IPS-NIHi7 (cell line): Measurements from ENCODE around the gene TUBB4A.

ENCODE experiments used
- DNase-seq: peaks from one replicate; pipeline ENCODE4 v3.0.0; 2012; ENCODE audit warnings: mixed read lengths; ENCODE audit errors: extremely low spot score

Gene TUBB4A

GRCh38 chr19:6495947-6496346, 6.2 kb downstream of the TUBB4A start:
- DNase-seq = no peak

DNA sequence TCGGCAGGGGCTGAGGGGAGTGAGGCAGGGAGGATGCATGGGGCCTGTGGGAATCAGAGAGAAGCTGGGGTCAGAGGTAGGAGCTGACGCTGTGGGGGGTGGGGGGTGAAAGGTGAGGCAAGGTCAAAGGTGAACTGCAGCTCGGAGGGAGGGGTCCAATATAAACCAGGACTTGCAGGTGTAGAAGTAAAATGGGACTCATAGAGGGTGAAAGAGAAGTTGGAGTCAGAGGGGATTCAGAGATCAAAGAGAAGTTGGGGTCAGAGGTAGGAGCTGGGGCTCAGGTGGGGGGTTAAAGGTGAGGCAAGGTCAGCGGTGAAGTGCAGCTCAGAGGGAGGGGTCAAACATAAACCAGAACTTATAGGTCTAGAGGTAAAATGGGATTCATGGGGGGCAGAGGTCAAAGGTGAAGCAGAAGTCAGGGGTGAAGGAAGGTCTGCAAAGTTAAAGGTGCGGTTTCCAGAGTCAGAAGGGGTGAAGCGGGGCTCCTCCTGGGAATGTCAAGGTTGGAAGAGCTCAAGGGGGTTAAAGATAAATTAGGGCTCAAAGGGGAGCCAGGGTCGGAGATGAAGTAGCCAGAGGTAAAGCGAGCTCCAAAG, 7.6 kb downstream of the TUBB4A start:
- no peak for DNase-seq

DNA sequence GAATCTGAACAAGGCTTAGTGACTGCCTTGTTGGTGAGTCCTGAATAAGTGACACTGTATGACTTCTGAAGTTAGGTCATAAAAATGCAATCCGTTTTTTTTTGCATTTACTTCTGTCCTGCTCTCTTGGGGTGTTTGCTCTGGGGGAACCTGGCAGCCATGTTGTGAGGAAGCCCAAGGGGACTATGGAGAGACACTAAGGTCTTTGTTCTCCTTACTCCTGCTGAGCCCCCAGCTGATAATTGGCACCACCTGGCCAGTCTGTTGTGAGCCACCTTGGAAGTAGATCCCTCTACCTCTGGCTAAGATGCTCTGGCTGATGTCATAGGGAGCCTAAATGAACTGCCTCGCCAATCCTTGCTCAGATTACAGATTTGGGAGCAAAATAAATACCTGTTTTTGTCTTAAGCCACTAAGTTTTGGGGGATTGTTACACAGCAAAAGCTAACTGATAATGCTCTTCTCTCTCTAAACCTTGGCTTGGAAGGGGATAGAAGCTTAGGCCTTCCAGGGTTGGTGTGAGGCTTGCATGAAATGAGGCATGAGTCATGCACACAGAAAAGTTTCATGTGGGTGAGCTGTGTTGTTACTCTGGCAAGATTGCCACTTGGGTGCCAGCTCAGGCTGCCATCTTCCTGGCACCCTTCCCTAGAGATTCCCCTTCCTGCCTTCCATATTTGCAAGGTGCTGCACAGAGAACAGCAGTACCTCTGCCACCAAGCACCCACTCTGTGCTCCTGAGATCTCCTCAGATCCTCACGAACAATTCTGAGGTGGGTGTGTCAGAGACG, 10.1 kb downstream of the TUBB4A start:
- DNase-seq = no peak

GRCh38 chr19:6490134-6490533, 12.0 kb downstream of the TUBB4A start:
- no peak for DNase-seq

- no peak for DNase-seq
Measured at GRCh38 chr19:6489278-6490061, 12.6 kb downstream of the TUBB4A start.

DNA sequence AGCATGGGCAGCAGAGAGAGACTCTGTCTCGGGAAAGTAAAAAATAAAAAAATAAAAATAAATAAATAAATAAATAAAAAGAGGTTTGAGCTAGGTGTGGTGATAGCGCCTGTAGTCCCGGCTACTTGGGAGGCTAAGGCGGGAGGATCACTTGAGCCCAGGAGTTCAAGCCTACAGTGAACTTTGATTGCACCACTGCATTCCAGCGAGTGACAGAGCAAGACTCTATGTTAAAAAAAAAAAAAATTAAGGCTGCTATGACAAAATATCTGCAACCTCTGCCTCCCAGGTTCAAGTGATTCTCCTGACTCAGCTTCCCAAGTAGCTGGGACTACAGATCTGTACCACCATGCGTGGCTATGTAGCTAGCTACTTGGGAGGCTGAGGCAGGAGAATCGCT, 17.3 kb downstream of the TUBB4A start:
- no peak for DNase-seq

- DNase-seq = no peak
Measured at GRCh38 chr19:6484230-6484629, 17.9 kb downstream of the TUBB4A start.

- DNase-seq = no peak
Measured at GRCh38 chr19:6483235-6483634, 18.9 kb downstream of the TUBB4A start.

GRCh38 chr19:6482343-6482686, 19.8 kb downstream of the TUBB4A start:
- no peak for DNase-seq

GRCh38 chr19:6481541-6482342, 20.4 kb downstream of the TUBB4A start, which contains the start of gene DENND1C:
DENND1C (minus strand) TSS chr19:6481787; CDS start chr19:6481695, 92 bp downstream.
- no peak for DNase-seq

DNA sequence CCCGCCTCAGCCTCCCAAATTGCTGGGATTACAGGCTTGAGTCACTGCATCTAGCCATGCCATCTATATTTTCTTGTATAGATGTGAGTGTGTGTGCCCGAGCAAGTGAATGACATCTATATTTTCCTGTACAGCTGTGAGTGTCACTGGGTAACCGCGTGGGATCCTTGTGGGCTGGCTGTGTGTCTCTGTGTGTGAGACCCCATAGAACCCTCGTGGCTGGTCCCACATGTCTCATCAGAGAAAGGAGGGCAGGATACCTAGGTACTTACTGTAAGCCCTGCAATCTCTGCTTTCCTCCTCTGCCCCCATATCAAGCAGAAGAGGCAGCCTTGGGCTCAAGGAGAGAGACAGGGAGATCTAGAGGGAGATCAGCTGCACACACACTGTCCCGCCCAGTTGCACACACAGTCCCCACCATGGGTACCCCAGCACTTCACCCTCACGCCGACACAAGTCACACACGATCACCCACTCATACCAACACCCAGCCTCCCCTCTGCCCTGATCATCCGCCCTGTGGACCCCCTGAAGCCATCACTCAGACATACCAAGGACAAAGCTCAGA, 21.2 kb downstream of the TUBB4A start:
- DNase-seq = no peak

- no peak for DNase-seq
Measured at GRCh38 chr19:6479836-6480398, 22.2 kb downstream of the TUBB4A start.

DNA sequence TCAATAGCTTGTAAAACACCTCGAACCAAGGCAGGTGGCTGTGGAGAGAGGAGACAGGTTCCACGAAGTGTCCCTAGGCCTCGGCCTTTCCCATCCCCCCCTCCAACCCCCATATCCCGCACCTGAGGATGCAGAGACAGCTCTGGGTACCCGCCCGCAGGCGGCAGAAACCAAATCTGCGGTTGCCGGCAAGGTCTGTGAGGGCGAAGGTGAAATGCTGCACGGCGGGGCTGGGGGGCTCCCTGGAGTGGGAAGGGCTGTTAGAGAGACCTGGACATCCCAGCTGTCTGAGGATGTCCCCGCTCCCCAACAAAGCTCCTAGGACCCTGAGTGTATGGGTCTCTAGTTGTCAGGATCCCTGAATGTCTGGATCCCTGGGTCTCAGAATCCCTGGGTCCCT, 23.3 kb downstream of the TUBB4A start:
- no peak for DNase-seq

DNA sequence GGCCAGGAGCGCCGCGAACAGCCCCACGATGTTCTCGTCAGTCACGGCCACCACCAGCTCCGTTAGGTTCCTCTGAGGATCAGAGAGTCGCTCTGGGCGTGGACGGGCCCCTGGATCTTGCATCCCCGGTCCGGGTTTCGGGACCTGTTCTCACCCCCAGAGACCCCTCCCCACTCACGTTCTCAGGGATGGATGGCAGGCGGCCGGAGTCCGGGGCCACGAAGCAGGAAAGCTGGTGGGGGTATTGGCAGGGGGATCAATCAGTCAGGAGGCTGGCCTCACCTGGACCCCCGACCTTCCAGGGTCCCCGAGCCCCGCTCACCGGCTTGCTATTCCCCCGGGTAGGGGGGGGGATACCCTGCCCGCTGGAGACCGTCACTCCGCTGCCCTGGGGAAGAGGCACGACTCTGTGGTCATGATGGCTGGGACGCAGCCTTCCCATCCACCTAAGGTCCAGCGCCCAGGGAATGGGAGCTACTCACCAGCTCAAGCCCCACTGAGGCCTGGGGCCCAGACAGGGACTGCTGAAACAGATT, 25.1 kb downstream of the TUBB4A start:
- DNase-seq = no peak

GRCh38 chr19:6476155-6476895, 25.8 kb downstream of the TUBB4A start:
- peak; percentile 98 for DNase-seq

GRCh38 chr19:6475321-6476108, 26.6 kb downstream of the TUBB4A start:
- peak; percentile 38 for DNase-seq

GRCh38 chr19:6473647-6474046, 28.5 kb downstream of the TUBB4A start:
- no peak for DNase-seq

- no peak for DNase-seq
Measured at GRCh38 chr19:6472713-6473112, 29.4 kb downstream of the TUBB4A start.

DNA sequence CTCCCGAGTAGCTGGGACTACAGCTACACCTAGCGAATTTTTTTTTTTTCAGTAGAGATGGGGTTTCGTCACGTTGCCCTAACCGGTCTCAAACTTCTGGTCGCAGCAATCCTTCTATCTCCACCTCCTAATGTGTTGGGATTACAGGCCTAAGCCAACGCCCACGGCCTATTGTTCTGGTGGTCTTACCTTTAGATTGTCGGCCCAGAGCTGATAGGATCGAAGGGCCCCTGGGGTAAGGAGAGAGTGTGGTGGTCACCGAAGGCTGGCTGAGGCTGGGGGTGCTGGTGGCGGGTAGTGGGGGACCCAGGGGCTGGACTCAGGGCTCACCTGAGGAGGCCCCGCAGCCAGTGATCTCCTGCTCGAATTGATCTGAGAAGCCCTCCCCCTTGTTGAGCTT, 31.0 kb downstream of the TUBB4A start:
- DNase-seq = no peak
